ENCODE results near the gene NUDT16. TPM values are rescaled to one million over a fixed set of nuclear protein-coding genes. Genes with fewer than 3 reads are reported as not detected.

The NUDT16 gene
- total RNA-seq, 1 donor from 2014 or later: 15.8 TPM

DNA sequence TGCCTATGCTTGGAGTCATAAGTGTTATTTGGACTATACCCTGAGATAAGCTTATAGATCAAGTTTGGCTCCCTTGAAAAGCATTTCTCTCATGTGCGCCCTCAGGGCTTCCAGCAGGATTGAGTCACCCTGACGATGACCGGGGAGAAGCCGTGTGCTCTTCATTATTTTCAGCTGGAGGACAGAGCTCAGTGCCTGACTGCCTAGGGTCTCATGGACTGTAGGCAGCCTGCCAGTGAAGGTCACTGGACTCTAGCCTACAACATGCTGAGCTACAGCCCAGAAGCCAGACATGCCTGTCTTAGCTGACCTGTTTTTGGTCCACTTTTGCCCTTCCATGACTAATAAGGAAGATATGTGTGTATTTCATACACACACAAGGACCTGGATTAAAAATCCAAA, 31.6 kb upstream of the NUDT16 start:
- no peaks in the 10 kb centered on the region for H3K36me3 Mint-ChIP-seq (ENCODE audit: low read depth)
- DNase-seq (no peak), ATAC-seq (ENCODE audit: low read depth) (no peak)
- intact Hi-C loops (cut with micrococcal nuclease): no loop called here
- no peak overlapping the region for H3K4me3 Mint-ChIP-seq
- no peaks in the 10 kb centered on the region for H3K27me3 Mint-ChIP-seq
- peaks cover 13% of the 10 kb centered on the region for H3K4me1 Mint-ChIP-seq
- no peak overlapping the region for H3K27ac Mint-ChIP-seq
- ChIA-PET CTCF (no interaction called here), POLR2A (no interaction called here)
- TF ChIP-seq, protein P1, sequence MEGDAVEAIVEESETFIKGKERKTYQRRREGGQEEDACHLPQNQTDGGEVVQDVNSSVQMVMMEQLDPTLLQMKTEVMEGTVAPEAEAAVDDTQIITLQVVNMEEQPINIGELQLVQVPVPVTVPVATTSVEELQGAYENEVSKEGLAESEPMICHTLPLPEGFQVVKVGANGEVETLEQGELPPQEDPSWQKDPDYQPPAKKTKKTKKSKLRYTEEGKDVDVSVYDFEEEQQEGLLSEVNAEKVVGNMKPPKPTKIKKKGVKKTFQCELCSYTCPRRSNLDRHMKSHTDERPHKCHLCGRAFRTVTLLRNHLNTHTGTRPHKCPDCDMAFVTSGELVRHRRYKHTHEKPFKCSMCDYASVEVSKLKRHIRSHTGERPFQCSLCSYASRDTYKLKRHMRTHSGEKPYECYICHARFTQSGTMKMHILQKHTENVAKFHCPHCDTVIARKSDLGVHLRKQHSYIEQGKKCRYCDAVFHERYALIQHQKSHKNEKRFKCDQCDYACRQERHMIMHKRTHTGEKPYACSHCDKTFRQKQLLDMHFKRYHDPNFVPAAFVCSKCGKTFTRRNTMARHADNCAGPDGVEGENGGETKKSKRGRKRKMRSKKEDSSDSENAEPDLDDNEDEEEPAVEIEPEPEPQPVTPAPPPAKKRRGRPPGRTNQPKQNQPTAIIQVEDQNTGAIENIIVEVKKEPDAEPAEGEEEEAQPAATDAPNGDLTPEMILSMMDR (IDR thresholded peaks at IDR 0.05): no peak
- no peaks in the 10 kb centered on the region for H3K9me3 Mint-ChIP-seq

DNA sequence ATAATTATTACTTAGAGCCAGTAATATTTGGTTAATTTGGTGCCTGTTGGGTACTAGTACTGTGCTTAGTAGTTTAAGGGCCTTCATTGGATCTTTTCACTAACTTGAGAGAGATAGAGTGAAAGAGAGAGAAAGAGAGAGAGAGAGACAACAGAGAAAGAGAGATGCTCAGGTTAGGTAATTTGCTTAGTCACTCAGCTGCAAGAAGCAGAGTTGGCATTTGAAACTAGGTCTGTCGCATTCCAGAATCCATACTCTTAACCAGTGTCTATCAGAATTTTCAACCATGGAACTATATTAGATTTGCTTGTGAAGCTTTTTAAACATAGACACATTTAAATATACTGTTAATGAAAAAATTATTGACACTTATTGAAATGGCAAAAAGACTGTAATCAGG, 31.1 kb upstream of the NUDT16 start:
- H3K4me1 Mint-ChIP-seq: peaks cover 13% of the 10 kb centered on the region

DNA sequence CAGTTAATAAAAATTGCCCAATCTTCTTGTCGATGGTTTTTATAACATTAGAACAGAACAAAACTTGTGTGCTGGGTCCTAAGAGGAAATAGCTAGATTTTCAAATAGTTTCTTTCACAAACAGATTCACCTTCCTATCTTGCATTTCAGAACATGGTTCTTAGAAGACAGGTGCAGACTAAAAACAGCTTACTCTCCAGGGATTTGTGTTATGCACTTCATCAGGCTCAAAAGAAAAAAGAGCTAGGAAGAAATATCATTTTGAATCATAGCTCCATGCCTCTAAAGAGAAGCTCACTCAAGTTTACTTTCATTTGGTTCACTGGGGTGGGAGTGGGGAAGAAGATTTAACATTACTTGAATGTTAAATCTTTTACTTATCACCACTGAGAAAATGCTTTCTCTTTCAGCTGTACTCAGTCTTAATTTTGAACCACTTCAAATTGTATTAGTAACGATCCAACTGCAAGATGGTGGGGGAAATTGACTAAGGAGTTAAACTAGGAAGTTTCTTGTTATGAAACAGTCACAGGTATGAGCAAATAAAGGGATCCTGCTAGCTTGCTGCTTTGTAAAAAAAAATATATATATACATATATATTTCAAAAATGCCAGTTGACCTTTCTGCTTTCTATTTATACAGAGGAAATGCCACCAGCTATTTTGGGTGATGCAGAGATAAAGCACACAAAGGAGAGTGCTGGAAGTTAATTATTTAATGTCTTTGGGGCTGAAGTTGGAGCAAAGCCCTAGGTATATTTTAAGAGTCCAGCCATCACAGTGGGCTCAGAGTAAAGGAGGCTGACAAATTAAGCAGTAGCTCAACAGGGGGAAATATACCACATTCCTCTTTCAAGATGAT, 28.3 kb upstream of the NUDT16 start:
- no peak overlapping the region for H3K4me3 Mint-ChIP-seq
- TF ChIP-seq, protein P1 (IDR thresholded peaks at IDR 0.05): no peak
- intact Hi-C loops (cut with micrococcal nuclease): no loop called here
- H3K27ac Mint-ChIP-seq: no peak overlapping the region
- H3K9me3 Mint-ChIP-seq: no peaks in the 10 kb centered on the region
- H3K4me1 Mint-ChIP-seq: peaks cover 13% of the 10 kb centered on the region
- H3K27me3 Mint-ChIP-seq: no peaks in the 10 kb centered on the region
- H3K36me3 Mint-ChIP-seq (ENCODE audit: low read depth): no peaks in the 10 kb centered on the region
- DNase-seq (no peak), ATAC-seq (ENCODE audit: low read depth) (no peak)
- POLR2A ChIA-PET: no interaction called here
- CTCF ChIA-PET: no interaction called here

More for the DNA sequence above, 31.1 kb upstream of the NUDT16 start:
- ChIA-PET CTCF (no interaction called here), POLR2A (no interaction called here)
- no peak for ATAC-seq (ENCODE audit: low read depth)
- Mint-ChIP-seq H3K4me3 (no peak overlapping the region), H3K9me3 (no peaks in the 10 kb centered on the region), H3K27me3 (no peaks in the 10 kb centered on the region), H3K36me3 (ENCODE audit: low read depth) (no peaks in the 10 kb centered on the region), H3K27ac (no peak overlapping the region)
- TF ChIP-seq, protein P1 (IDR thresholded peaks at IDR 0.05): no peak
- no peak for DNase-seq
- intact Hi-C loops (cut with micrococcal nuclease): no loop called here

DNA sequence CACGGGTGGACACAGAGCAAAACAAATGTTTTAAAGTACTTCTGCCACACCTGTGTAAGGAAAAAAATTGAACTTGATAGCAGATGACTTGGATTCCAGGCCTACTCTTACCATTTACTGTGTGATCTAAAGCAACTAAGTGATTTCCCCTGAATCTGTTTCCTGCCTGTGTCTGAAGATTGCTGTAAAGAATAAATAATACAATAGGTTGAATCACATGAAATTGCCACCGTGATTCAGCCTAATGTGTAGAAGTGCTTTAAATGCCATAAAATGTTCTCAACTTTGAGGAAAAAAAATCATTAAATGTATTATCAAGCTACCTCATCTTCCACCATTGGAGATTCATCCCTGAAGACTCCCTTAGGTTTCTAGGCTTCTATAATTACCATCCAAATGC, 27.6 kb upstream of the NUDT16 start:
- TF ChIP-seq, protein P1 (IDR thresholded peaks at IDR 0.05): no peak
- Mint-ChIP-seq H3K4me3 (no peak overlapping the region), H3K36me3 (ENCODE audit: low read depth) (no peaks in the 10 kb centered on the region), H3K27ac (no peak overlapping the region), H3K27me3 (no peaks in the 10 kb centered on the region), H3K4me1 (peaks cover 13% of the 10 kb centered on the region), H3K9me3 (no peaks in the 10 kb centered on the region)
- ATAC-seq (ENCODE audit: low read depth) (no peak), DNase-seq (no peak)
- POLR2A ChIA-PET: no interaction called here
- intact Hi-C loops (cut with micrococcal nuclease): no loop called here
- CTCF ChIA-PET: no interaction called here

DNA sequence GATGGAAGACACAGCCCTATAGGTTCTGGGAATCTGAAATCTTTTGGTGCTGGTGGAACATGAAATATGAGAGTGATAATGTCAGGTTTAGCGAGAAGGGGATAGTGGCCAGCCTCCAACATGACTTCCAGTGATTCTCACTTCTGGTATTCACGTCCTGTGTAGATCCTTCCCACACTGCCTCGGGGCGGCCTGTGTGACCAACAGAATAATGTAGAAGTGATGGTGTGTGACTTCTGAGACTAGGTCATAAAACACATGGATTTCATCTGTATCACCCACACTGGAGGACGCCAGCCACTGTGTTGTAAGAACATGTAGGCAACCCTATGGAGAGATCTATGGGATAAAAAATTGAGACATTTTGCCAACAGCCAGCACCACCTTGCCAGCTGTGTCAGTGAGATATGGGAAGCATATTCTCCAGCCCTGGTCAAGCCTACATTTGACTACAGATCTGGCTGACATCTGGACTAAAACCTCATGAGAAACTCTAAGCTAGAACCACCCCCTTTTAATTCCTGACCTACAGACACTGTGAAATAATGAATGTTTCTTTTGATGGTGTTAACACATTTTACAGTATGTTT, 25.5 kb upstream of the NUDT16 start:
- no peak for ATAC-seq (ENCODE audit: low read depth)

More for the DNA sequence above, 25.5 kb upstream of the NUDT16 start:
- intact Hi-C loops (cut with micrococcal nuclease): no loop called here
- POLR2A ChIA-PET: no interaction called here
- no peaks in the 10 kb centered on the region for H3K36me3 Mint-ChIP-seq (ENCODE audit: low read depth)
- no peak overlapping the region for H3K27ac Mint-ChIP-seq
- no peaks in the 10 kb centered on the region for H3K27me3 Mint-ChIP-seq
- no peak overlapping the region for H3K4me3 Mint-ChIP-seq
- no peaks in the 10 kb centered on the region for H3K9me3 Mint-ChIP-seq
- CTCF ChIA-PET: no interaction called here
- DNase-seq: no peak
- peaks cover 14% of the 10 kb centered on the region for H3K4me1 Mint-ChIP-seq
- TF ChIP-seq, protein P1 (IDR thresholded peaks at IDR 0.05): no peak
